ENCODE data around the gene ULBP2.
"Not testable (repeated sequence)": the region's sequence is repeated elsewhere in the genome, so short reads cannot be mapped to it uniquely, and the experiment has no call there.

The ULBP2 gene

GRCh38 chr6:149927025-149927424 is 14.8 kb upstream of the ULBP2 start:
- not testable (repeated sequence) for DNase-seq

- DNase-seq = no peak
These were observed 12.4 kb upstream of the ULBP2 start for GRCh38 chr6:149929422-149929821.

- no peak for DNase-seq
These were observed 10.3 kb upstream of the ULBP2 start for GRCh38 chr6:149931501-149931900.

GRCh38 chr6:149933036-149933435 is 8.8 kb upstream of the ULBP2 start:
- DNase-seq = no peak

GRCh38 chr6:149933461-149933860 is 8.4 kb upstream of the ULBP2 start:
- no peak for DNase-seq

- peak; percentile 73 for DNase-seq
These were observed 7.3 kb upstream of the ULBP2 start for GRCh38 chr6:149934249-149935156.

GRCh38 chr6:149935246-149935645 is 6.6 kb upstream of the ULBP2 start:
- no peak for DNase-seq

GRCh38 chr6:149935668-149936067 is 6.1 kb upstream of the ULBP2 start:
- DNase-seq = no peak

- no peak for DNase-seq
These were observed 5.1 kb upstream of the ULBP2 start for GRCh38 chr6:149936743-149937142.

- not testable (repeated sequence) for DNase-seq
These were observed 3.7 kb upstream of the ULBP2 start for GRCh38 chr6:149938013-149938570.

- DNase-seq = no peak
These were observed 3.1 kb upstream of the ULBP2 start for GRCh38 chr6:149938571-149939355.

GRCh38 chr6:149939356-149939648 is 2.5 kb upstream of the ULBP2 start:
- no peak for DNase-seq

- DNase-seq = no peak
These were observed 1.7 kb upstream of the ULBP2 start for GRCh38 chr6:149939909-149940671.

GRCh38 chr6:149940672-149940982 is 1.2 kb upstream of the ULBP2 start:
- DNase-seq = no peak

- no peak for DNase-seq
These were observed 631 bp downstream of the ULBP2 start for GRCh38 chr6:149942461-149942829.

- DNase-seq = not testable (repeated sequence)
These were observed 1.5 kb downstream of the ULBP2 start for GRCh38 chr6:149943321-149943720.

- DNase-seq = not testable (repeated sequence)
These were observed 3.5 kb downstream of the ULBP2 start for GRCh38 chr6:149945276-149945675.

GRCh38 chr6:149946631-149947030 is 4.8 kb downstream of the ULBP2 start:
- not testable (repeated sequence) for DNase-seq

GRCh38 chr6:149947533-149947932 is 5.7 kb downstream of the ULBP2 start:
- not testable (repeated sequence) for DNase-seq

GRCh38 chr6:149948011-149948410 is 6.2 kb downstream of the ULBP2 start:
- DNase-seq = no peak

GRCh38 chr6:149948616-149949015 is 6.8 kb downstream of the ULBP2 start:
- no peak for DNase-seq

GRCh38 chr6:149950423-149950822 is 8.6 kb downstream of the ULBP2 start:
- DNase-seq = no peak

- DNase-seq = no peak
These were observed 9.3 kb downstream of the ULBP2 start for GRCh38 chr6:149951096-149951495.

Measured in fibroblast of skin of right biceps (primary cell).